ENCODE data around the gene JADE1. TPM values are rescaled to one million over a fixed set of nuclear protein-coding genes. Genes with fewer than 3 reads are reported as not detected.

The JADE1 gene
- total and polyA plus RNA-seq, 2 of the 4 experiments (the other 2 are of a cell fraction), result 13.8 to 32.6 TPM

- TF ChIP-seq RCOR1 (IDR thresholded peaks at IDR 0.05; ENCODE audit: insufficient replicate concordance, low read length) (no peak), BHLHE40 (IDR thresholded peaks at IDR 0.05; ENCODE audit: low read depth, low read length) (peak; percentile 18; the same call in 1 of the 2 replicates), POLR2A (IDR thresholded peaks at IDR 0.05; ENCODE audit: low read depth, low read length) (peak; percentile 59), CHD1 (IDR thresholded peaks at IDR 0.05; ENCODE audit: low read depth, low read length) (no peak; the same call in 1 of the 2 replicates), RAD21 (IDR thresholded peaks at IDR 0.05; ENCODE audit: low read length) (peak; percentile 85)
Observed at GRCh38 chr4:128809477-128810330, at the start of gene JADE1 (continued).

DNA sequence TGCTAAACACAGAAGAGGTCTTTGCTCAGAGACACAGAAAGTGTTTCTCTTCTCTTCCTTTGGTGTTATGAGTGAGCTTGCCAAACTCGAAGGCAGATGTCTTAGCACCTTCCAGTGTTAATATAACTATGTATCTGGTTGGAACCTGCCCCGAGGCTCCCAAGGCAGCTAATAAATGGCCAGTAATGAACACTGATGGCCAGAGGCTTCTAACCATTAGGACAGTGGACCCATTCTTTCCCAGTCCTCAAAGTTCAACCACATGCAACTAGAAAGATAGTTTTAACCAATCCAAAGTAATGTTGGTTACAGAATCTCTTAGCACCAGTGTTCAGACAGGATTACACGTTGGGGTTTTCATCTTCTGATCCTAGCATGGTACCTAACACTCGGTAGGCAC is 42.7 kb upstream of the JADE1 start:
- H3K27ac ChIP-seq (ENCODE audit: insufficient read depth, low read length), result no peak overlapping the region
- H2BK15ac ChIP-seq (ENCODE audit: low read depth, low read length), result no peak overlapping the region
- no peak overlapping the region for H3K4ac ChIP-seq (ENCODE audit: low read depth, low read length)
- WGBS, 2 experiments (ENCODE audit: extremely low coverage in 2 of 2, insufficient read length in 1 of 2), result no CpG with 5 or more reads among the region's 4 CpGs
- no peak overlapping the region for H3K4me3 ChIP-seq (ENCODE audit: insufficient read depth, low read depth, low read length)
- H3K36me3 ChIP-seq (ENCODE audit: control insufficient read depth, insufficient read depth, low read length), result no peaks in the 10 kb centered on the region
- no peak overlapping the region for H4K8ac ChIP-seq (ENCODE audit: low read depth in 2 of 2, low read length in 2 of 2)
- no peak overlapping the region for H2BK5ac ChIP-seq (ENCODE audit: low read depth, low read length, poor library complexity, severe bottlenecking)
- H3K27me3 ChIP-seq (ENCODE audit: control insufficient read depth, insufficient read depth, low read length), result no peaks in the 10 kb centered on the region
- BruUV-seq (replicated peaks), result no TSS peak
- H3K4me2 ChIP-seq (ENCODE audit: low read depth, low read length), result no peak overlapping the region
- no peak overlapping the region for H2AK5ac ChIP-seq (ENCODE audit: low read depth, low read length)
- ChIA-PET POLR2A (ENCODE audit: unreplicated experiment) (no interaction called here), CTCF (no interaction called here)
- H3K9me3 ChIP-seq (ENCODE audit: control insufficient read depth, insufficient read depth, low read length), result no peaks in the 10 kb centered on the region
- no peak overlapping the region for H2AFZ ChIP-seq (replicated peaks; ENCODE audit: low read length, poor library complexity)
- H4K5ac ChIP-seq (ENCODE audit: low read depth, low read length), result no peak overlapping the region
- no peak for DNase-seq
- no peaks in the 10 kb centered on the region for H3K9me1 ChIP-seq (ENCODE audit: insufficient read depth, low read length)
- no peak overlapping the region for H3K18ac ChIP-seq (ENCODE audit: low read depth, low read length)
- intact Hi-C loops (cut with micrococcal nuclease) (no loop called here), dilution Hi-C loops (cut with HindIII; ENCODE audit: low sequenced_read_pairs, unreplicated experiment) (no loop called here), in situ Hi-C loops (cut with MboI; ENCODE audit: low sequenced_read_pairs) (no loop called here)
- no peaks in the 10 kb centered on the region for H4K20me1 ChIP-seq (ENCODE audit: insufficient read depth, low read length)
- H3K23ac ChIP-seq (ENCODE audit: low read depth, low read length), result no peak overlapping the region
- H3K4me1 ChIP-seq (ENCODE audit: control insufficient read depth, insufficient read depth, low read length), result no peaks in the 10 kb centered on the region
- no peak overlapping the region for H3K56ac ChIP-seq (ENCODE audit: extremely low read depth, insufficient read depth, low read length)
- H3K79me1 ChIP-seq (ENCODE audit: low read depth in 1 of 2, low read length in 2 of 2), result no peaks in the 10 kb centered on the region
- no peak overlapping the region for H3K14ac ChIP-seq (replicated peaks; ENCODE audit: low read depth, low read length)
- H2BK120ac ChIP-seq (ENCODE audit: low read depth, low read length), result no peak overlapping the region
- no peak overlapping the region for H3K9ac ChIP-seq (ENCODE audit: low read depth, low read length)
- no peak overlapping the region for H2BK20ac ChIP-seq (ENCODE audit: low read depth, low read length)
- no peak overlapping the region for H4K91ac ChIP-seq (ENCODE audit: insufficient read depth, low read depth, low read length)
- no peak for ATAC-seq (ENCODE audit: low read depth)
- H2AK9ac ChIP-seq (replicated peaks; ENCODE audit: low read depth, low read length, poor library complexity), result no peak overlapping the region
- TF ChIP-seq ELK1 (IDR thresholded peaks at IDR 0.05; ENCODE audit: borderline replicate concordance, low read depth, low read length), result no peak
- no peak for TF ChIP-seq CHD1 (IDR thresholded peaks at IDR 0.05; ENCODE audit: low read depth, low read length)
- no peak for TF ChIP-seq FOS (IDR thresholded peaks at IDR 0.05; ENCODE audit: low read depth, low read length)
- TF ChIP-seq NFE2L2 (IDR thresholded peaks at IDR 0.05; ENCODE audit: low read depth, low read length), result no peak
- TF ChIP-seq RCOR1 (IDR thresholded peaks at IDR 0.05; ENCODE audit: insufficient replicate concordance, low read length), result no peak
- no peak for TF ChIP-seq MAFK (IDR thresholded peaks at IDR 0.05; ENCODE audit: low read depth, low read length)
- TF ChIP-seq BHLHE40 (IDR thresholded peaks at IDR 0.05; ENCODE audit: low read depth, low read length), result no peak
- TF ChIP-seq CTCF (conservative IDR thresholded peaks at IDR 0.05; ENCODE audit: low read depth, low read length), result no peak
- TF ChIP-seq POLR2A (IDR thresholded peaks at IDR 0.05; ENCODE audit: low read depth, low read length), result no peak
- TF ChIP-seq SMC3 (IDR thresholded peaks at IDR 0.05; ENCODE audit: low read depth, low read length), result no peak
- no peak for TF ChIP-seq MXI1 (IDR thresholded peaks at IDR 0.05; ENCODE audit: borderline replicate concordance, low read depth, low read length)
